Endothelial cell of umbilical vein (primary cell): Measurements from ENCODE around the gene VWA1. TPM values are rescaled to one million over a fixed set of nuclear protein-coding genes. Genes with fewer than 3 reads are reported as not detected.

Experiments used
- BruUV-seq: library from RNA; stranded (reverse); fragments of 400-500 nt; replicated peaks from 2 replicates; lab custom pipeline; 2021; lab: Mats Ljungman, UMichigan
- CTCF ChIA-PET: fragments of 300-600, 350-600 bp; sonication (Branson Sonifier 250); formaldehyde crosslinking; loops from one replicate; lab custom pipeline; 2021; ENCODE audit warnings: antibody characterized with exemption, inconsistent platforms; lab: Charles Lee
- POLR2A ChIA-PET: fragments of 300-600, 350-600 bp; sonication (Branson Sonifier 250); formaldehyde crosslinking; loops from one replicate; lab custom pipeline; 2021; ENCODE audit warnings: antibody characterized with exemption, inconsistent platforms; lab: Charles Lee
- DNase-seq: peaks from one replicate; pipeline ENCODE4 v3.0.0-alpha.2; 2011; ENCODE audit warnings: low read depth, low spot score
- FAIRE-seq: peaks from 2 replicates; lab custom pipeline; 2011; peaks lifted over from hg19 to GRCh38; lab: Jason Lieb, UNC
- H2AFZ ChIP-seq: 2 replicates; pipeline ENCODE4 v1.6.0; 2012; ENCODE audit warnings: low read depth, low read length, control low read depth, inconsistent platforms
- H3K27ac ChIP-seq: 2 replicates; pipeline ENCODE4 v1.5.1; 2011; ENCODE audit warnings: low read depth, mild to moderate bottlenecking, control low read depth, low read length, moderate library complexity; ENCODE audit not compliant: insufficient read depth
- H3K27me3 ChIP-seq, 2 experiments: 2 replicates each; pipeline versions ENCODE4 v1.6.0 to v1.6.1; 2011; ENCODE audit warnings: low read length in 2 of 2, mixed read lengths in 1 of 2; ENCODE audit not compliant: control insufficient read depth in 2 of 2, insufficient read depth in 2 of 2
- H3K36me3 ChIP-seq, 2 experiments: 2 replicates in 1 of 2; 3 replicates in 1 of 2; pipeline ENCODE4 v1.5.1; 2011; ENCODE audit warnings: low read length in 2 of 2, mild to moderate bottlenecking in 1 of 2, moderate library complexity in 1 of 2; ENCODE audit not compliant: control insufficient read depth in 2 of 2, insufficient read depth in 2 of 2; ENCODE audit errors: extremely low read depth in 1 of 2
- H3K4me1 ChIP-seq: 3 replicates; pipeline ENCODE4 v1.5.1; 2011; ENCODE audit warnings: mild to moderate bottlenecking, low read length; ENCODE audit not compliant: control insufficient read depth, insufficient read depth; ENCODE audit errors: extremely low read depth
- H3K4me2 ChIP-seq: 2 replicates; pipeline ENCODE4 v1.6.1; 2011; ENCODE audit warnings: low read length, control low read depth, mixed read lengths; ENCODE audit not compliant: insufficient read depth
- H3K4me3 ChIP-seq, 3 experiments: fragments of 200-600 bp in 1 of 3; sonication (generic), shearing (Covaris generic) in 1 of 3; replicated peaks in 1 of 3; 2 replicates each; pipeline ENCODE4 v1.5.1; 2011 to 2016; ENCODE audit warnings: control low read depth in 3 of 3, low read length in 3 of 3, mild to moderate bottlenecking in 2 of 3, inconsistent platforms in 1 of 3, low read depth in 1 of 3, moderate library complexity in 1 of 3; ENCODE audit not compliant: insufficient read depth in 1 of 3
- H3K79me2 ChIP-seq: 2 replicates; pipeline ENCODE4 v1.6.0; 2012; ENCODE audit warnings: low read length, inconsistent platforms; ENCODE audit not compliant: control insufficient read depth, insufficient read depth
- H3K9ac ChIP-seq: replicated peaks from 2 replicates; pipeline ENCODE3; 2011; ENCODE audit warnings: low read length, control low read depth; ENCODE audit not compliant: insufficient read depth; ENCODE audit errors: extremely low read depth
- H3K9me1 ChIP-seq: replicated peaks from 3 replicates; pipeline ENCODE4 v1.6.0; 2011; ENCODE audit warnings: mild to moderate bottlenecking, low read length; ENCODE audit not compliant: control insufficient read depth, insufficient read depth; ENCODE audit errors: extremely low read depth
- H3K9me3 ChIP-seq: replicated peaks from 2 replicates; pipeline ENCODE4 v1.5.1; 2012; ENCODE audit warnings: low read length, inconsistent platforms; ENCODE audit not compliant: control insufficient read depth, insufficient read depth
- H4K20me1 ChIP-seq: replicated peaks from 2 replicates; pipeline ENCODE3; 2011; ENCODE audit warnings: mild to moderate bottlenecking, low read length; ENCODE audit not compliant: control insufficient read depth, insufficient read depth; ENCODE audit errors: extremely low read depth
- EZH2 ChIP-seq: IDR thresholded peaks from 2 replicates; pipeline ENCODE4 v1.6.1; 2012; ENCODE audit warnings: borderline replicate concordance, low read depth, mild to moderate bottlenecking, moderate library complexity, low read length, inconsistent platforms; ENCODE audit not compliant: severe bottlenecking
- FOS ChIP-seq: IDR thresholded peaks from 2 replicates; pipeline ENCODE4 v1.6.1; 2011; ENCODE audit warnings: mild to moderate bottlenecking, low read length, moderate library complexity, borderline replicate concordance; ENCODE audit not compliant: insufficient read depth
- GATA2 ChIP-seq: IDR thresholded peaks from 2 replicates; pipeline ENCODE4 v1.7.0; 2011; ENCODE audit warnings: low read depth, mild to moderate bottlenecking, moderate library complexity, mixed read lengths, low read length; ENCODE audit not compliant: insufficient read length, insufficient read depth
- JUN ChIP-seq: IDR thresholded peaks from 2 replicates; pipeline ENCODE4 v1.6.1; 2011; ENCODE audit warnings: borderline replicate concordance, low read depth; ENCODE audit not compliant: insufficient read length, insufficient read depth
- MAX ChIP-seq: IDR thresholded peaks from 2 replicates; pipeline ENCODE4 v1.6.1; 2011; ENCODE audit not compliant: insufficient read depth, insufficient read length
- POLR2A ChIP-seq: IDR thresholded peaks from 2 replicates; pipeline ENCODE4 v1.6.1; 2012; ENCODE audit warnings: low read depth, mild to moderate bottlenecking, control low read depth, low read length
- POLR2AphosphoS5 ChIP-seq: IDR thresholded peaks from 2 replicates; pipeline ENCODE4 v1.6.1; 2012; ENCODE audit warnings: low read depth, mild to moderate bottlenecking, control low read depth, low read length, moderate library complexity; ENCODE audit not compliant: insufficient read depth
- dilution Hi-C: fragments of 300-500 bp; cut with MboI; formaldehyde crosslinking; loops from one replicate; pipeline ENCODE4 v1.15.0; 2019; ENCODE audit warnings: low sequenced_read_pairs; ENCODE audit not compliant: extremely low pct_ligation_motif_present
- intact Hi-C: fragments of 100-400 bp; cut with micrococcal nuclease; formaldehyde crosslinking; loops from one replicate; pipeline ENCODE4 v1.10.0; 2022
- polyA plus RNA-seq, 4 experiments: library from polyadenylated mRNA; depleted of rRNA in 3 of 4; stranded (reverse) in 3 of 4; unstranded in 1 of 4; fragments of >200 nt; gene quantifications; 2 replicates each; pipeline versions ENCODE4 v1.2.1 to v1.2.3, GENCODE V29; 2011 to 2012; ENCODE audit warnings: missing spikeins in 1 of 4
- total RNA-seq: library from RNA; stranded (reverse); gene quantifications from 2 replicates; pipeline ENCODE4 v1.2.3, GENCODE V29; 2021
- TF ChIP-seq, protein P1 (sequence below), 2 donors: IDR thresholded peaks; 1 replicate in 1 of 2; 2 replicates in 1 of 2; pipeline ENCODE4 v1.5.1; 2011; ENCODE audit warnings: low read length in 2 of 2, mild to moderate bottlenecking in 2 of 2, moderate library complexity in 2 of 2, control low read depth in 1 of 2, inconsistent platforms in 1 of 2, low read depth in 1 of 2; ENCODE audit not compliant: insufficient read depth in 1 of 2; ENCODE audit errors: extremely low read depth in 1 of 2

The VWA1 gene
- total and polyA plus RNA-seq, 2 donors (not counting 3 experiments of a cell fraction or from before 2014, with no cell fraction given) = 2.0 to 6.1 TPM

DNA sequence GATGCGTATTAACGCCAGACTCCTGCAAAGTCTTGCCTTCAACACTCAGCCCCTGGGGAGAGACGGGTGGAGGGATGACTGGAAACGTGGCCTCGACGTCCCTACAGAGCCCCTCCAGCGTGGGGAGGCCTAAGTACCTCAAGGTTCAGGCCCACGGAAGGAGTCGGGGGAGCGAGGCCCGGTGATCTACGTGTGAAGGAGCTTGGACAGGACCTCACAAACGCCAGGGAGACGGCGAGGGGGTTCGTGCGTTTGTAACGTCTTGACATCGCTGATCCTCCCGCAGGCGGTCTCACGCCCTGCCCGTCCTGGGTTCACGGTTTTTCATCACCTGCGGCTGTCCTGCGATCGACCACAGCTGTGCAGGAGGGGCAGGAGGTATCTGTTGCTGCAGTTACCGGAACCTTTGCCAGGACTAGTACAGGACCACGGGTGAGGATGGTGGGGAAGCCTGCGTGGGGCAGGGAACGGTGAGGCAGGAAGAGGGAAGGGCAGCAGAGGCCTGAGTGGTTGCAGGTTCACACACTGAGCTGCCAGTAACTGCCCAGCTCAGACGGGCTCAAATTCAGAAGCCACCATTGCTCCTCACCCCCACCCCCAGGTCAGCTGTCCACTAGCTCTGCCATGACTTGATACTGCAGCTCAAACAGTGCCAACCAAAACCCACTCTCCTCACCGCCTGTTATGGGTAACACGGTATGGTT, 35.5 kb upstream of the VWA1 start:
- POLR2A ChIA-PET = interaction anchor here (0.6 to 1.5 kb wide), 3 partner anchors 11 to 111 kb away, joined by 3 to 6 read pairs (median 5); partner anchors contain the start of gene AURKAIP1
- Histone ChIP-seq H3K79me2 (peaks cover 56% of the 10 kb centered on the region), H3K9me3 (no peaks in the 10 kb centered on the region), H2AFZ (peak overlapping the region; percentile 8), H4K20me1 (no peaks in the 10 kb centered on the region), H3K4me2 (peak overlapping the region; percentile 68), H3K27me3 (no peaks in the 10 kb centered on the region), H3K4me1 (peaks cover 22% of the 10 kb centered on the region), H3K9ac (peak overlapping the region; percentile 62), H3K36me3 (peaks cover 10 to 31% of the 10 kb centered on the region in 2 experiments), H3K27ac (peak overlapping the region; percentile 18), H3K4me3 (peak overlapping the region; percentile 42 to 80 (median 80)), H3K9me1 (no peaks in the 10 kb centered on the region)
- CTCF ChIA-PET = interaction anchor here (0.7 to 3.4 kb wide), 7 partner anchors 20 to 104 kb away, joined by 3 to 31 read pairs (median 4); partner anchors contain the start of gene AURKAIP1
- DNase-seq (no peak), FAIRE-seq (peak; percentile 15)
- dilution Hi-C loops = no loop called here
- intact Hi-C loops = loop anchor here (1.0 kb wide), 4 partner anchors 7 to 71 kb away; partner anchors contain the start of genes ATAD3B, AURKAIP1 and MRPL20
- TF ChIP-seq JUN (no peak), POLR2A (peak; percentile 27)
- BruUV-seq = TSS peak; percentile 65

DNA sequence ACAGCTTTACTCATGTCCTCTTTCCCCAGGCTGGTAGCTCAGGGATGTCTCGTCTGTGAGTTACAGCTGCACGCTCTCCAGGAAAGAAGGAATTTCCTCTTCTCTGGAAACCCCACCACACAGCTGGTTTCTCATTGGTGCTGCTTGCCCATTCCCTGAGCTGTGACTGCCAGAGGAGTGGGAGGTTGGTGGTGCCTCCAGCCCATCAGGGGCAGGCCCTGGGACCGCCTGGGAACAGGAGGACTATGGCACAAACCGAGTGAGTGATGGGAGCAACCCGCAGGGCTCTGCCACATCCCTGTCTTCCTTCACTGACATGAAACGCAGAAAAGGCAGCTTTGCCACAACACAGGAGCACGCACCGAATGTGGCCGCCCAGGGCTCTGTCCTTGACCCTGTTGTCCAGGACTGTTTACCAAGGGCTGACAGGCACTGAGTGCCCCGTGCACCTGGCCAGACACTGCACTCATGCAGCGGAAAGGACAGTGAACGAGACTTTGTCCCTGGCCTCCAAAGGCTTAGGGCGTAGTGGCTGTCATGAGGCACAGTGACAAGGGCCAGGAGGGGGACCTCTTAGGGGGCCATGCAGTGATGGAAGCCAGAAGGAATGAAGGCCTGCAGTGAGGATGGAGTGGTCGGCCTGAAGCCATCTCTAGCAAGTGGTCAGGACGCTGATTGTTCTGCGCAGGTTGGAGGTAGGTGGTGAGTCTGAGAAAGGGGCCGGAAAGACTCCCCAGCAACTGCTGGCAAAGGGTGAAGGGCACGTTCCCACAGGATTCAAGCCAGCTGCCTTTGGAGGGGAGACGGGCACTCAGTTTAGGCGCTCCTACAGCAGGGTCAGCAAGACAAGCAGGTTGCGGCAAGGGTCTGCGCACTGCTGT, 34.7 kb upstream of the VWA1 start:
- FAIRE-seq (peak; percentile 44), DNase-seq (no peak)
- H3K27ac ChIP-seq = peak overlapping the region; percentile 18
- BruUV-seq = no TSS peak
- dilution Hi-C loops = no loop called here
- H2AFZ ChIP-seq = no peak overlapping the region
- POLR2A ChIA-PET = interaction anchor here (0.6 to 0.9 kb wide), 2 partner anchors 12 to 111 kb away, joined by 3 to 5 read pairs; no protein-coding TSS in a partner anchor
- TF ChIP-seq MAX = no peak
- TF ChIP-seq FOS = no peak
- no peak for TF ChIP-seq JUN
- peak; percentile 13 for TF ChIP-seq POLR2AphosphoS5
- TF ChIP-seq GATA2 = no peak
- no peak for TF ChIP-seq EZH2
- TF ChIP-seq, protein P1, sequence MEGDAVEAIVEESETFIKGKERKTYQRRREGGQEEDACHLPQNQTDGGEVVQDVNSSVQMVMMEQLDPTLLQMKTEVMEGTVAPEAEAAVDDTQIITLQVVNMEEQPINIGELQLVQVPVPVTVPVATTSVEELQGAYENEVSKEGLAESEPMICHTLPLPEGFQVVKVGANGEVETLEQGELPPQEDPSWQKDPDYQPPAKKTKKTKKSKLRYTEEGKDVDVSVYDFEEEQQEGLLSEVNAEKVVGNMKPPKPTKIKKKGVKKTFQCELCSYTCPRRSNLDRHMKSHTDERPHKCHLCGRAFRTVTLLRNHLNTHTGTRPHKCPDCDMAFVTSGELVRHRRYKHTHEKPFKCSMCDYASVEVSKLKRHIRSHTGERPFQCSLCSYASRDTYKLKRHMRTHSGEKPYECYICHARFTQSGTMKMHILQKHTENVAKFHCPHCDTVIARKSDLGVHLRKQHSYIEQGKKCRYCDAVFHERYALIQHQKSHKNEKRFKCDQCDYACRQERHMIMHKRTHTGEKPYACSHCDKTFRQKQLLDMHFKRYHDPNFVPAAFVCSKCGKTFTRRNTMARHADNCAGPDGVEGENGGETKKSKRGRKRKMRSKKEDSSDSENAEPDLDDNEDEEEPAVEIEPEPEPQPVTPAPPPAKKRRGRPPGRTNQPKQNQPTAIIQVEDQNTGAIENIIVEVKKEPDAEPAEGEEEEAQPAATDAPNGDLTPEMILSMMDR (IDR thresholded peaks at IDR 0.05; ENCODE audit: extremely low read depth in 1 of 2, insufficient read depth in 1 of 2, low read depth in 1 of 2, low read length in 2 of 2) = no peak
- intact Hi-C loops = no loop called here
- H3K9me1 ChIP-seq = no peaks in the 10 kb centered on the region
- peak overlapping the region; percentile 68 for H3K4me2 ChIP-seq
- peaks cover 13 to 30% of the 10 kb centered on the region in 2 experiments for H3K36me3 ChIP-seq
- peak overlapping the region in 2 of 3 experiments; percentile 80 for H3K4me3 ChIP-seq
- peak overlapping the region; percentile 62 for H3K9ac ChIP-seq
- peaks cover 22% of the 10 kb centered on the region for H3K4me1 ChIP-seq
- no peaks in the 10 kb centered on the region for H4K20me1 ChIP-seq
- peaks cover 56% of the 10 kb centered on the region for H3K79me2 ChIP-seq
- H3K9me3 ChIP-seq = no peaks in the 10 kb centered on the region
- CTCF ChIA-PET = interaction anchor here (0.7 to 3.4 kb wide), 6 partner anchors 20 to 104 kb away, joined by 3 to 31 read pairs (median 4); partner anchors contain the start of gene AURKAIP1
- H3K27me3 ChIP-seq = no peaks in the 10 kb centered on the region
